NCI-H2227 (cell line): ENCODE measurements around the gene MSX1.

Source experiments
- DNase-seq: peaks from one replicate; lab custom pipeline; 2025; ENCODE audit not compliant: unreplicated experiment; lab: John Stamatoyannopoulos, UW

Gene MSX1

GRCh38 chr4:4857001-4857808, 2.3 kb upstream of the MSX1 start:
- no peak for DNase-seq

GRCh38 chr4:4857809-4858508, 1.5 kb upstream of the MSX1 start:
- DNase-seq: no peak

- peak; percentile 19 for DNase-seq
Measured at GRCh38 chr4:4858527-4859324, 739 bp upstream of the MSX1 start.

GRCh38 chr4:4859799-4860599, 534 bp downstream of the MSX1 start:
- DNase-seq: peak; percentile 46

- peak; percentile 47 for DNase-seq
Measured at GRCh38 chr4:4860600-4861389, 1.3 kb downstream of the MSX1 start.

- no peak for DNase-seq
Measured at GRCh38 chr4:4861390-4862018, 2.0 kb downstream of the MSX1 start.

- DNase-seq: no peak
Measured at GRCh38 chr4:4862071-4862551, 2.6 kb downstream of the MSX1 start.

- no peak for DNase-seq
Measured at GRCh38 chr4:4862665-4863482, 3.4 kb downstream of the MSX1 start.

GRCh38 chr4:4864443-4864939, 5.0 kb downstream of the MSX1 start:
- DNase-seq: no peak

GRCh38 chr4:4864940-4865704, 5.7 kb downstream of the MSX1 start:
- DNase-seq: no peak

- DNase-seq: no peak
Measured at GRCh38 chr4:4865705-4866123, 6.2 kb downstream of the MSX1 start.

GRCh38 chr4:4866124-4866865, 6.8 kb downstream of the MSX1 start:
- DNase-seq: no peak

GRCh38 chr4:4866866-4867374, 7.5 kb downstream of the MSX1 start:
- no peak for DNase-seq

- no peak for DNase-seq
Measured at GRCh38 chr4:4867375-4868039, 8.0 kb downstream of the MSX1 start.

- no peak for DNase-seq
Measured at GRCh38 chr4:4868040-4868757, 8.7 kb downstream of the MSX1 start.
